LNCAP (cell line): ENCODE measurements around the gene CD79B.

Experiments
- TF ChIP-seq, protein P1 (sequence below): fragments of 450-650 bp; IDR thresholded peaks from 2 replicates; pipeline ENCODE4 v1.5.1; 2017; ENCODE audit warnings: mild to moderate bottlenecking

Gene CD79B

DNA sequence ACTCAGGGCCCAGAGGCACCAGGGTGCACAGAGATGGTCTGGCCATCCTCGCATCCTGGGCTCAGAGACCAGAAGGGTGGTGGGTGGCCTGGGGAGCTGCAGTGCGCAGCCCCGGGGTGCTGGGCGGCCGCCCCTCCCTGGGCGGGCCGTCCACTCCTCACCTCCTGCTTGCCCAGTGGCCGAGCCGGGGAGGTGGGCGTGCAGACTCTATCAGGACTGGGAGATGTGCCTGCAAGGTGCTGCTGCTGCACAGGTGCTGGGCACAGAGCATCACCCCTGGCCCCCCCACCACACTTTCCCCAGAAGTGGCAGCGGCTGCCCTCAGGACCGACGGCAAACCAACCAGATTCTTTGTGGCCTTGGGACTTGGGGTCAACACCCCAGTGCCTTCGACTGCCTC is 40.7 kb upstream of the CD79B start, which contains the start of gene SCN4A:
Gene SCN4A (minus strand): TSS at position 123 of the 400 bp plus-strand sequence. CDS start 77 bp downstream, at position 46.
- TF ChIP-seq, protein P1, sequence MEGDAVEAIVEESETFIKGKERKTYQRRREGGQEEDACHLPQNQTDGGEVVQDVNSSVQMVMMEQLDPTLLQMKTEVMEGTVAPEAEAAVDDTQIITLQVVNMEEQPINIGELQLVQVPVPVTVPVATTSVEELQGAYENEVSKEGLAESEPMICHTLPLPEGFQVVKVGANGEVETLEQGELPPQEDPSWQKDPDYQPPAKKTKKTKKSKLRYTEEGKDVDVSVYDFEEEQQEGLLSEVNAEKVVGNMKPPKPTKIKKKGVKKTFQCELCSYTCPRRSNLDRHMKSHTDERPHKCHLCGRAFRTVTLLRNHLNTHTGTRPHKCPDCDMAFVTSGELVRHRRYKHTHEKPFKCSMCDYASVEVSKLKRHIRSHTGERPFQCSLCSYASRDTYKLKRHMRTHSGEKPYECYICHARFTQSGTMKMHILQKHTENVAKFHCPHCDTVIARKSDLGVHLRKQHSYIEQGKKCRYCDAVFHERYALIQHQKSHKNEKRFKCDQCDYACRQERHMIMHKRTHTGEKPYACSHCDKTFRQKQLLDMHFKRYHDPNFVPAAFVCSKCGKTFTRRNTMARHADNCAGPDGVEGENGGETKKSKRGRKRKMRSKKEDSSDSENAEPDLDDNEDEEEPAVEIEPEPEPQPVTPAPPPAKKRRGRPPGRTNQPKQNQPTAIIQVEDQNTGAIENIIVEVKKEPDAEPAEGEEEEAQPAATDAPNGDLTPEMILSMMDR = no peak

DNA sequence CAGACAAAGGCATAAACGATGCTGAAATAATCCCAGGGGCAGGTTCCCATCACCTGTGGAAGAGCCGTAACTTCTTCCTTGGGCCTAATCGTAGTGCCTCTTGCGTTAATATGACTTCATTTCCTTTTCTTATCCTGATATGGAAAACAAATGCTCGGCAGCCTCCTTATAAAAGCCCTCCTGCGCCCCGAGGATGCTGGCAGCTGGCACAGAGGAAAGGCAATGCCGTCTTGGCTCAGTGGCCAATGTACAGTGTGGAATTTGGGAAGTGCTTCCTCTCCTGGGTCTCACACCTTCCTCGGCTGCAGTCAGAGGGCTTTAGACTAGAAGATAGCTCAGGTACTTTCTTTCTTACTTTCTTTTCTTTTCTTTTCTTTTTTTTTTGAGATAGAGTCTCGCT is 37.1 kb upstream of the CD79B start:
- TF ChIP-seq, protein P1 = no peak

DNA sequence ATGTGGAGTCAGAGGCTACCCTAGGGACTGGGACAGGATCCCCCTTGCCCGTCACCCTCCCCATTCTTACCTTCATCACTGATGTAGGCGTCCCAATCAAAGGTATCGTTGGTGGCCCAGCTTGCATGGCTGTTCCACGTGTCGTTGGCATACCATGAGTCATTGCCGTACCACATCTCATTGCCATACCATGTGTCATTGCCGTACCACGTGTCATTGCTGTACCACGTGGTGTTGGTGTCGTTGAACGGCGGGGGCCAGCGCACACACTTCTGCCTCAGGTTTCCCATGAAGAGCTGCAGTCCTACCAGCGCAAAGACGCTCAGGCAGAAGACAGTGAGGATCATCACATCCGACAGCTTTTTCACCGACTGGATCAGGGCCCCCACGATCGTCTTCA is 35.8 kb upstream of the CD79B start:
- TF ChIP-seq, protein P1 = no peak

DNA sequence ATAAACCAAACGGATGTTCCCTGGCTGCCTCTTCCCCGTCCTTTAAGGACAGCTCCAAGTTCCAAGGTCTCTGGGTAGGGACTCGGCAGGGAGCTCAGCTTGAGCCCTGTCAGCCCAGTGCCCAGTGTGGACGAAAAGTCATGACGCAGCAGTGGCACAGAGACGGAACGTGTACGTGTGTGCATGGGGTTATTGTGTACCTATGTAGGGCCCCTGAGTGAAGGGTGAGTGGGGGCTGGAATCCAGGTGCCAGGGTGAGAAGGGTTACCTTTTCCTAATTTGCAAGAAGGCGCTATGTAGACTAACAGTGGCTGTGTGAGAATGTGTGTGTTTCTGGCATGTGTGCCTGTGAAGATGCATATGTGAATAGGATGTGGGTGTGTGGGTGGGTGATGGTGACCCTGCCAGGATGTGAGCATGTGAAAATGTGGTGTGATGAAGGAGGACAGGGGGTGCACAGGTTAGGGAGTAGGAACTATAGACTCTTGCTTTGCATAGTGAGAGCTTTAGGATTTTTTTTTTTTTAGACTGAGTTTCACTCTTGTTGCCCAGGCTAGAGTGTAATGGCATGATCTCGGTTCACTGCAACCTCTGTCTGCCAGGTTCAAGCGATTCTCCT is 34.6 kb upstream of the CD79B start:
- TF ChIP-seq, protein P1 = no peak

DNA sequence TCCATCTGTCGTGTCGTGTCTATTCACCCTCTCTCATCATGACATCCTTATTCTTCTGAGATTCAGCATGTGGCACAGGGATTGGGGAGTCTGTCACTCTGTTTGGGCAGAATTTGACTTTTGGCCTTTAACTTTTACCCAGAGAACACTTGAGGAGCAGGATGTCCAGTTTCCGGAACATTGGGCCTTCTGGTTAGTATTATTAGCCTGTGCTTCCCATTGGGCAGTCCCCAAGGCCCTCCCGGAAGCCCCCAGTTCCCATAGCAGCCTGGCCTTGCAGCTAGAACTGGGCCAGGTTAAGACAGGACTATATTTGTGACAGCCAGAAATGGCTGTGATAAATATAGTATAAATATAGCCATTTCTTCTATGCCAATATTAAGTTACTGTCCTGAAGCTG is 31.0 kb upstream of the CD79B start:
- TF ChIP-seq, protein P1 = no peak

DNA sequence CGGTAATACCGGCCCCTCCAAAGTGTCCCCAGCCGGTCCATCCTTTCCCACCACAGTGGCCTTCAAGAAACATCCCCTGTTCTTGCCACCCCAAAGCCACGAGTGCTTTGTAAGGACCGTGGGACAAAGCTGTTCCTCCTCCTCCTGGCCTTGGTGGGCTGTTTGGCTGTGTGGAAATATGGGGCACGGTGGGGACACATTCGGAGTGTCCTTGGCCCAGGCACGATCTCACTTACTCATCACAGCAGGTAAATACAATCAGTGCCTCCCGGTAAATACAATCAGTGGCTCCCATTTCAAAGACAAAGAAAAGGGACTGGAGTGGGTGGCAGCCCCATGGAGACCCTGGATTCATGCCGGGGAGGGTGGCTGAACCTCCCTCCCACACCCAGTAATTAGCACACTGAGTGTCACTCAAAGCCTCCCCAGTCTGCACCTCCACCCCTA is 30.2 kb upstream of the CD79B start:
- TF ChIP-seq, protein P1 = no peak

DNA sequence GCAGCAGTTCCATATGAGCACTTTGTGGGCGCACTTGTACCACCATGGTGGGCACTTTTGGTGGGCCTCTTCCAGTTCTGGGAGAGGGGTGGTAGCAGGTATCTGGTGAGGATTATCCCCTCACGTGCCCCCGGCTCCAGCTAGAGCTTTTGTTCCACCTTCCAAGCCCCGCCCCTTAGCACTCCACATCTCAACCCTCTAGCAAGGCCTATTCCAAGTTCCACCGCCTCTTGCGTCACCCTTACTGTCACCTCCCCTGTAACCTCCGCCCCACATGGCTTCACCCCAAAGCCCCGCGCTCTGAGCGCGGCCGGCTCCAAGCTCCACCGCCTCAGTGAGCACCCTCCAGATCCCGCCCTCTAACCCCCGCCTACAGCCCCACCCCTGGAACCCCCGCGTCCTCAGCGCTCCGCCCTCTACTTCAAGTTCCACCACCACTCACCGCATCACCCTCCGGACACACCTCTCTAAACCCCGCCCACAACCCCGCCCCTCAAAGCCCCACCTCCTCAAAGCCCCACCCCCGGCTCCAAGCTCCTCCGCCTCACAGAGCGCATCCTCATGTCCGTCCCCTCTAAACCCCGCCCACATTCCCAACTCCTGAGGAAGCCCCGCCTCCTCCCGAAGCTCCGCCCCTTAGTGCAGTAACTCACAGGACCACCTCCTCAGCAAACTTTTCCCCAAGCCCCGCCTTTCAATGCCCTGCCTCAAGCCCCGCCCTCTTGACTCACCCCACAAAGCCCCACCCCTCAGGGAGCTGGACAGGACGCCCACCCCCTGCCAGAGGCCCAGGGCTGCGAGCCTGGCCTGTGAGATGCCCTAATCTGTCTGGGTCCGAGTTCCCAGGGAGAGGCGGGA is 29.5 kb upstream of the CD79B start:
- TF ChIP-seq, protein P1 = no peak
